Natural killer cell treated with Interleukin-12 subunit alpha and Interleukin-12 subunit beta and Interleukin-15 and Interleukin-18, amount 100 ng/mL, for 72 hours (primary cell): ENCODE measurements around the gene TMIE. TPM values are rescaled to one million over a fixed set of nuclear protein-coding genes. Genes with fewer than 3 reads are reported as not detected.

Experiments used
- ATAC-seq, 2 donors: fragments of 150-1000 bp; cut with Tn5 transposase in 1 of 2; sonication (Bioruptor Pico), chemical (Tn5 transposase) in 1 of 2; 2 replicates each; pipeline ENCODE4 v1.10.0; 2021
- DNase-seq: peaks from one replicate; pipeline ENCODE4 v3.0.0; 2022; ENCODE audit warnings: low spot score
- H3K27ac Mint-ChIP-seq, 2 donors: 1 replicate in 1 of 2; 2 replicates in 1 of 2; pipeline ENCODE4 v1.8.0; 2022; ENCODE audit warnings: mixed read lengths in 2 of 2, mild to moderate bottlenecking in 1 of 2, moderate library complexity in 1 of 2
- H3K27me3 Mint-ChIP-seq, 2 donors: 1 replicate in 1 of 2; 2 replicates in 1 of 2; pipeline ENCODE4 v1.8.0; 2022; ENCODE audit warnings: mixed read lengths in 2 of 2
- H3K36me3 Mint-ChIP-seq: one replicate; pipeline ENCODE4 v1.8.0; 2022; ENCODE audit warnings: mixed read lengths
- H3K4me1 Mint-ChIP-seq, 2 donors: 1 replicate in 1 of 2; 2 replicates in 1 of 2; pipeline ENCODE4 v1.8.0; 2022; ENCODE audit warnings: low read depth in 2 of 2, mixed read lengths in 2 of 2, mild to moderate bottlenecking in 1 of 2
- H3K4me3 Mint-ChIP-seq: one replicate; pipeline ENCODE4 v1.8.0; 2022; ENCODE audit warnings: mixed read lengths
- H3K9me3 Mint-ChIP-seq: 2 replicates; pipeline ENCODE4 v1.8.0; 2022; ENCODE audit warnings: mixed read lengths
- total RNA-seq, 2 donors: library from RNA; stranded (reverse); gene quantifications; one replicate each; pipeline ENCODE4 v1.2.3, GENCODE V29; 2022

The TMIE gene
- total RNA-seq, 2 donors from 2014 or later = not detected

GRCh38 chr3:46712191-46713049 lies 11.2 kb downstream of the TMIE start:
- ATAC-seq (no peak), DNase-seq (no peak)
- no peak overlapping the region for H3K4me3 Mint-ChIP-seq
- no peaks in the 10 kb centered on the region for H3K4me1 Mint-ChIP-seq
- no peaks in the 10 kb centered on the region for H3K9me3 Mint-ChIP-seq
- no peak overlapping the region for H3K27ac Mint-ChIP-seq
- H3K36me3 Mint-ChIP-seq = no peaks in the 10 kb centered on the region
- H3K27me3 Mint-ChIP-seq = peaks cover 0 to 2% of the 10 kb centered on the region in 2 donors

DNA sequence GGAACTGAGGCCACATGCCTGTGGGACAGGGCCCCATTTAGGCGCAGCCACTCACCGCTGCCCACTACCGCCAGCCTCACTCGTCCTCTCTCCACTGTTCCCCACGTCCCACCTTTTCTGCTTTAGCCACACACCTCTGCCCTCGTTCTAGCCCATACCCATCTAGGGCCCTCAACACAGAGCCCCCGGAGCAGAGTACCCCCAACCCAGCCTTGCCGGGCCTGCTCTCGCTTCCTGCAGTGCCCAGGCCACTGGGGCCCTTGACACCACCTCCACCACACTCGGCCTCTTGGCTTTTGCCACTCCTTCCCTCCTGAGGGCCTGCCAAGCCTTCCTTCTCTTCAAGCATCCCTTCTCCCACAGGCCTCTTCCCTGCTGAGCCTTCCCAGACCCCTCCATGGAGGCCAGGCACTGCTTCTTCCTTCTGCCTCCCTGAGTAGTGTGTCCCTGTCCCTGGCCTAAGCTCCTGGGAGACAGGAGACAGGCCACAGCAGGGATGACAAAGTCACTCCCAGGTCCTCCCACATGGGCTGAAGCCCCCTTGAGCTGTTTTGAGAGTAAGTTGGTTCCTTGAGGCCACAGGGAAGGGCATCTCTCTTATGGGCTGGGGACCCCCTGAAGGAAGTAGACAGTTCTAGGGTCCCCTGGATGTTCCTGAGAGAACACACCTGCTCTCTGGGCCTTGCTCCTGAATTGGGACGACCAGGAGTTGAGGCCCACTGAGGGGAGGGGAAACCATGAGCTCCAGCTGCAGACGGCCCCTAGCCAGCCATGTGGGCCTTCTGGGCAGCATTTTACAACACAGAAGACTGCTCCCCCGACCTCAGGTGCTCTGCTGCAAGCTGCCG lies 12.1 kb downstream of the TMIE start:
- DNase-seq (no peak), ATAC-seq (no peak)
- H3K36me3 Mint-ChIP-seq = no peaks in the 10 kb centered on the region
- no peak overlapping the region for H3K4me3 Mint-ChIP-seq
- H3K27me3 Mint-ChIP-seq = peaks cover 0 to 6% of the 10 kb centered on the region in 2 donors
- no peak overlapping the region for H3K27ac Mint-ChIP-seq
- H3K4me1 Mint-ChIP-seq = no peaks in the 10 kb centered on the region
- H3K9me3 Mint-ChIP-seq = no peaks in the 10 kb centered on the region

- no peaks in the 10 kb centered on the region for H3K9me3 Mint-ChIP-seq
- ATAC-seq (peak in 1 of 2 donors; percentile 28), DNase-seq (no peak)
- no peaks in the 10 kb centered on the region for H3K36me3 Mint-ChIP-seq
- H3K27ac Mint-ChIP-seq = no peak overlapping the region
- H3K4me3 Mint-ChIP-seq = no peak overlapping the region
- H3K27me3 Mint-ChIP-seq = peaks cover 0 to 9% of the 10 kb centered on the region in 2 donors
- no peaks in the 10 kb centered on the region for H3K4me1 Mint-ChIP-seq
Observed at GRCh38 chr3:46713898-46714552, 12.8 kb downstream of the TMIE start.

GRCh38 chr3:46714728-46715506 lies 13.7 kb downstream of the TMIE start:
- Mint-ChIP-seq H3K27ac (no peak overlapping the region), H3K4me1 (no peaks in the 10 kb centered on the region), H3K4me3 (no peak overlapping the region), H3K27me3 (peaks cover 0 to 12% of the 10 kb centered on the region in 2 donors), H3K9me3 (no peaks in the 10 kb centered on the region), H3K36me3 (no peaks in the 10 kb centered on the region)
- ATAC-seq = no peak
- DNase-seq = no peak

GRCh38 chr3:46715507-46716175 lies 14.4 kb downstream of the TMIE start:
- Mint-ChIP-seq H3K4me1 (no peaks in the 10 kb centered on the region), H3K27ac (no peak overlapping the region), H3K4me3 (no peak overlapping the region), H3K36me3 (no peaks in the 10 kb centered on the region), H3K9me3 (no peaks in the 10 kb centered on the region), H3K27me3 (peaks cover 0 to 12% of the 10 kb centered on the region in 2 donors)
- DNase-seq (no peak), ATAC-seq (peak in 1 of 2 donors; percentile 3)

DNA sequence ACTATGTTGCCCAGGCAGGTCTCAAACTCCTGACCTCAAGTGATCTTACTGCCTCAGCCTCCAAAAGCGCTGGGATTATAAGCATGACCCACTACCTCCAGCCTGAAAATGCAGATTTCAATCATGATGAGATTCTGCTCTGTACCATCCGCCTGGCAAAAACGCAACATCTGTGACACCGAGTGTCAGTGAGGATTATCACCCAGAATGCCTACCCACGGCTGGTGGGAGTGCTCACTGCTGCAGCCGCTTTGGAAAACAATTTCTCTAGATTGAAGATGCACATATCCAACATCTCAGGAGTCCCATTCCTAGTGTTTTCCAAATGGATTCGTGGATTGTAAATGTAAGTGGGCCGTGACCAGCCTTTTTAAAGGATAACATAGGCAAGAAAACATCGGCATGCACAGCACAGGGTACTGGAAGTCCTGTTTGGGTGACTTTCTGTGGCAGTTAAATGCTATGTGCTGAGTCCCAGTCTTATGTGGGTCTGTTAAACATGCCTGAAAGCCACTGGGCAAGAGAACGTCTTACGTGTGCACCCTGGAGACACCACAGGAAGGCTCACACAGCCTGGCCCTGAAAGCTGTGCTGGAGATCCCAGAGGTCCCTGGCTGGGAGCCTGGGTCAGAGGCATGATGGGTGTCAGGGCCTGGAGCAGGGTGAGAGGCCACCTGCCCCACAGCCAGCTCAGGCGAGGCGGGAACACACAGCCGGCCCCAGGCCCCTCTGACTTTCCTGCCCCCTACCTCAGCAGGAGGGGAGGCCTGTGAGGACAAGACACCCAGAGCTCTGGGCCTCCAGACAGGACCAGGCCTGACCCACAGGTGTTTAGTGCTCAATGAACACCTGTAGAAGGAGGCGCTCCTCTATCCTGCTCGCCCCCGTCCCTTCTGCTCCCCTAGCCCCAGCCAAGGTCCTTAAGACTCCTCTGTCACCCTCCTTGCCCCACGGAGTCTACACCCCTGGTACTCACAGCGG lies 15.6 kb downstream of the TMIE start:
- Mint-ChIP-seq H3K27ac (no peak overlapping the region), H3K36me3 (no peaks in the 10 kb centered on the region), H3K9me3 (no peaks in the 10 kb centered on the region), H3K27me3 (peaks cover 0 to 12% of the 10 kb centered on the region in 2 donors), H3K4me3 (no peak overlapping the region), H3K4me1 (no peaks in the 10 kb centered on the region)
- no peak for DNase-seq
- ATAC-seq = no peak

- no peak within 1 kb of the TSS for H3K27ac Mint-ChIP-seq
- no peaks in the 10 kb centered on the region for H3K9me3 Mint-ChIP-seq
- ATAC-seq (peak; percentile 49 to 50), DNase-seq (no peak)
- no peaks in the 10 kb centered on the region for H3K4me1 Mint-ChIP-seq
- peaks cover 0 to 12% of the 10 kb centered on the region in 2 donors for H3K27me3 Mint-ChIP-seq
- H3K4me3 Mint-ChIP-seq = no peak within 1 kb of the TSS
- no peaks in the 10 kb centered on the region for H3K36me3 Mint-ChIP-seq
Observed at GRCh38 chr3:46717447-46718231, 16.4 kb downstream of the TMIE start, which contains the start of gene PRSS50. TSS of gene PRSS50 (minus strand) at chr3:46717869. CDS start at chr3:46717824, 45 bp downstream.

DNA sequence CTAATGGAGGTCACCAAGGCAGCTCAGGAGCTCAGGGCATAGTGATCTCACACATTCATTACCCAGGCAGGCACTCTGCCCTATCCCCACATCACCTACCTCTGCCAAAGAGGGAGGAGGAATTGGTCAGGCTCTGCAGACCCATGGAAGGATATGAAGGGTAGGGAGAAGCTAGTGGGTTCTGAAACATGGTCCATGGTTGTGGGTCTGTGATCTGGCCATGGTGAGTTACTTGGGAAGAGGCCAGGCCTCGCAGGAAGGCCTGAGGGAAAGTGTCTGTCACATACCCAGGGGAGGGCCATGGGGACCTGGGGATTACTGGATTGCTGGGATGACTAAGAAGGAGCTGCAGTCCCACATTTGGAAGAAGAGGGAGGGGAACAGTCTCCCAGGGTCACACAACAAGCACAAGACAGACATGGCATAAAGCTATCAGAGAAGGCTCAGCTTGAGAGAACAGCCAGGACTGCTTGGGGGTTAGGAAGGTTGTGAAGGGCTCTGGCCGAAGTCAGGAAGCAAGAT lies 17.9 kb downstream of the TMIE start:
- no peak overlapping the region for H3K4me3 Mint-ChIP-seq
- ATAC-seq = no peak
- peaks cover 0 to 13% of the 10 kb centered on the region in 2 donors for H3K27me3 Mint-ChIP-seq
- no peaks in the 10 kb centered on the region for H3K9me3 Mint-ChIP-seq
- no peak for DNase-seq
- no peak overlapping the region for H3K27ac Mint-ChIP-seq
- no peaks in the 10 kb centered on the region for H3K4me1 Mint-ChIP-seq
- H3K36me3 Mint-ChIP-seq = no peaks in the 10 kb centered on the region

DNA sequence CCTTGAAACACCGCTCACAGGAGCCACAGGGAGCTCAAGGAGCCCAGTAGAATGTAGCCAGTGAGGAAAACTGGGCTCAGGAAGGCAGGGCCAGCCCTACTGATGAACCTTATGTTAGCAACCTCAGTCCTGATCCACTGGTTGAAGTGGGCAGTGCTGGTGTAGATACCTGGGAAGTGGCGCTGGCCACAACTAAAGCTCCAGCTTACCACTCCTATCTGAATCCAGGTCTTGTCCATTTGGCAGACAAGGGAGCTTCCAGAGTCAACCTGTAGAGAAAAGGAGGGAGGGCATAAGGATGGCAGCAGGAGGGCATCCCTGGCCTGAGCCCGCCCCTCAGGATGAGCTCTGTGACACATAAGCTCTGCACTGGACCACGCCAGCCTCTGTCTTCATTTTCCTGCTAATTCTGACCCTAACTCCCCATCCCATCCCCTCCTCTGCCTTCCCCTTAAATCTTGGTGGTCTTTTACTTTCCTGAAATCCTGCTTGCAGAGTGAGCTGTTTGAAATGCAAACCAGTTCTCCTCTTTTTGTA lies 18.6 kb downstream of the TMIE start:
- H3K36me3 Mint-ChIP-seq = no peaks in the 10 kb centered on the region
- no peaks in the 10 kb centered on the region for H3K9me3 Mint-ChIP-seq
- no peak for ATAC-seq
- H3K4me1 Mint-ChIP-seq = no peaks in the 10 kb centered on the region
- H3K27me3 Mint-ChIP-seq = peaks cover 0 to 13% of the 10 kb centered on the region in 2 donors
- no peak for DNase-seq
- H3K4me3 Mint-ChIP-seq = no peak overlapping the region
- no peak overlapping the region for H3K27ac Mint-ChIP-seq

- Mint-ChIP-seq H3K27ac (no peak overlapping the region), H3K4me3 (no peak overlapping the region), H3K27me3 (peaks cover 5 to 17% of the 10 kb centered on the region in 2 donors), H3K4me1 (no peaks in the 10 kb centered on the region), H3K36me3 (no peaks in the 10 kb centered on the region), H3K9me3 (no peaks in the 10 kb centered on the region)
- ATAC-seq (no peak), DNase-seq (no peak)
Observed at GRCh38 chr3:46721009-46721408, 19.8 kb downstream of the TMIE start.

GRCh38 chr3:46722443-46722842 lies 21.3 kb downstream of the TMIE start:
- DNase-seq (no peak), ATAC-seq (no peak)
- Mint-ChIP-seq H3K27me3 (peaks cover 12 to 21% of the 10 kb centered on the region in 2 donors), H3K4me1 (no peaks in the 10 kb centered on the region), H3K4me3 (no peak overlapping the region), H3K36me3 (no peaks in the 10 kb centered on the region), H3K9me3 (no peaks in the 10 kb centered on the region), H3K27ac (no peak overlapping the region)
